Measurements from ENCODE around the gene PPIB. TPM values are rescaled to one million over a fixed set of nuclear protein-coding genes. Genes with fewer than 3 reads are reported as not detected.

Gene PPIB
- total RNA-seq, 1 donor from 2014 or later = 384 TPM

GRCh38 chr15:64158363-64159134 is 4.3 kb downstream of the PPIB start:
- DNase-seq (ENCODE audit: low spot score) = no peak

GRCh38 chr15:64157599-64158125 is 5.2 kb downstream of the PPIB start:
- no peak for DNase-seq (ENCODE audit: low spot score)

- DNase-seq (ENCODE audit: low spot score) = no peak
Measured at GRCh38 chr15:64156652-64157331, 6.0 kb downstream of the PPIB start.

GRCh38 chr15:64155802-64156651 is 6.8 kb downstream of the PPIB start:
- no peak for DNase-seq (ENCODE audit: low spot score)

DNA sequence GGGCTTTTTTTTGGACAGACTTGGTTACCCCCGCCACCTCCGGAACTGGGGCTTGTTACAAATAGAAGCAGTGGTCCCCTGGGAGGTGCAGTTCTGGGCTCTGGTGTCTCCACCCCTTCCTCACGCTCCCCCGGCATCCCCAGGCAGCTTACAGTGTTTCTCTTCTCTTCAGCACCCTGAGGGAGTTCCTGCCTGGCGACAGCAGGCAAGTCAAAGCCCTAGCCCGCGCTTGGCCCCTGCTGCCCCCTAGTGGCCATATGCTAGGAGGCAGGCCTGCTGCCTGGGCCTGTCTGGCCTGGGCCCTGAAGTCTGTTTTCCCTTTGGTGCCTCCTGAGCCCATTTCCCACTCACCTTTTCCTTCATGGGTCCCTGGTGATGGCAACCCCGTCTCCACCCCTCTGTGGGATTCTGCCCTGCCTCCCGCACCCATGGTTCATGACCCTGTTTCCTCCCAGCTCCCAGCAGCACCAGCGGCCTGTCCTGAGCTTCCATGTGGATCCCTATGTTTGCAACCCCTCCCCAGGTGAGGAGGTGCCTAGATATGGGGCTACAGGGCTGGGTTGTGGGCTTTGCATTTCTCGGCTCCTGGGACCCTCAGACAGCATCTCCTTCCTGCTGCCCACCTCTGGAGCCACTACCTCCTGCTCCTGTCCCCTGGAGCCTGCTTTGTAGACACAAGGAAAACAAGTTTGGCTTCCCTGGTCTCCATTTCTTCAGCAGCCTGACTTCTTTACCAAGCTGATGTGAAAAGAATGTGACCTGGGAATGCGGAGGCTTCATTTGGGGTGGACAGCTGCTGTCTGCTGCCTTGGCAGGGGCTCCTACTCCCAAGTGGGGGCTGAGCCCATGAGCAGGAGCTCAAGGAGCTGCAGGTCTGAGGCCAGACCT is 9.1 kb downstream of the PPIB start:
- peak; percentile 88 for DNase-seq (ENCODE audit: low spot score)

DNA sequence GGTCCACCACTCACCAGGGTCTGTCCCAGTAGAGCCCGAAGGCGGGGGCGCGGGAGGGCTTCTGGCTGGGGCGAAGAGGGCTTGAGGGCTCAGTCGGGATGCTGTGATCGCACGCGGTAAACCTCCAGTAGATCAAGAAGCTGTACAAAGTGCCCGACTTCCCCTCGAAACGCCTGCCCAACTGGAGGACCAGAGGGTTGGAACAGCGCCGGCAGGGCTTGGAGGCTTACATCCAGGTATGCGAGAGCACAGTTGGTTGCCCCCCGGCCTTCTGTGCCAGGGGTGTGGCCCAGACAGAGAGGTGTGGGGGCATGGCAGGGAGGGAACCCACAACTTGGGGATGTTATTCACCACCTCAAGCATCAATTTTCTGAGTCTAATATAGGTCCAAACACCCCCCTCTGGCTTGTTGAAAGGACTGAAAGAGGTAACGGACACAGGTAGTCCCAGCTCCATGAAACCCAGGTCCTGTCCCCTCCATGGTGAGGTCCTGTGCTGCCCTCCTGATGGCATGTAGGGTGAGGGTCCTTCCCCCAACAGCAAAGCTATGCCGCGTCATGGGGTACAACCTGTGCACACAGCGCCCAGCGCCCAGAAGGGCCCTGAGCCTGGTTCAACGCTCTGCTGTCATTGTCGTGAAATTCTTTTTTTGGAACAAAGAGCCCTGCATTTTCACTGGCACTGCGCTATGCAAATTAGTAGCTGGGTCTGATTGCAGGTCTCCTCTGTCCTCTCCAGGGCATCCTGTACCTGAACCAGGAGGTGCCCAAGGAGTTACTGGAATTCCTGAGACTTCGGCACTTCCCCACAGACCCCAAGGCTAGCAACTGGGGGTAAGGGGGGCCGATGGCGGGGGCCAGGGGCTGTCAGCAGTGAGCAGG is 10.1 kb downstream of the PPIB start:
- DNase-seq (ENCODE audit: low spot score) = no peak

DNA sequence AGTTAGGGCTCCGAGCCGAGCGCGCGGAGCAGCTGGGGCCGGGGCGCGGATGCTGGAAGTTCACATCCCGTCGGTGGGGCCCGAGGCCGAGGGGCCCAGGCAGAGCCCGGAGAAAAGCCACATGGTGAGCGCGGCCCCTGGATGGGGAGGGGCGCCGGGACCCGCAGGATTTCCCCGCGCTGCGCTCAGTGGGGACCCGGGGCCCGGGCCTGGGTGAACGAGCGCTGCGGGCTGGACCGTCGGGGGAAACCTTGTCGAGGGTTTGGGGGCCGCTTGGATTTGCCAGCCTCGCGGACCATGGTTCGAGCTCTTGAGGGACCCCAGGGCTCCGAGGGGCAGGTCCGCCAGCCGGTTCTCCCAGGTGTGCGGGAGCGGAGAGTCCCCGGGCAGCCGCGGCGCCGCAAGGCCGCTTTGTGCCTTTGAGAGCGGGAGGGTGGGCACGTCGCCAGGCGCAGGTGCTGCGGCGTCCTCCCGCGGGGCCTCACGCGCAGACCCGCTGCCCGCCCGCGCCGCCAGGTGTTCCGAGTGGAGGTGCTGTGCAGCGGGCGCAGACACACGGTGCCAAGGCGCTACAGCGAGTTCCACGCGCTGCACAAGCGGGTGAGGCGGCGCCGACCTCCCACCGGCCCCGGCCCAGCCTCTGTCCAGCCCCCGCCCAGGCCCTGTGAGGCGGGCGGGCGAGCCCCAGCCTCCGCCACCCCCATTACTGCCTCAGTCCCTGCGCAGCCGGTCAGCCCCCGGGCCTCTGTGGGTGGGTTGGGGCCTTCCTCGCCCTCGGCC is 10.9 kb downstream of the PPIB start, which contains the start of gene SNX22:
TSS of gene SNX22 (plus strand) at position 5 of the 780 bp plus-strand sequence. CDS start at position 50, 45 bp downstream.
- DNase-seq (ENCODE audit: low spot score) = no peak

DNA sequence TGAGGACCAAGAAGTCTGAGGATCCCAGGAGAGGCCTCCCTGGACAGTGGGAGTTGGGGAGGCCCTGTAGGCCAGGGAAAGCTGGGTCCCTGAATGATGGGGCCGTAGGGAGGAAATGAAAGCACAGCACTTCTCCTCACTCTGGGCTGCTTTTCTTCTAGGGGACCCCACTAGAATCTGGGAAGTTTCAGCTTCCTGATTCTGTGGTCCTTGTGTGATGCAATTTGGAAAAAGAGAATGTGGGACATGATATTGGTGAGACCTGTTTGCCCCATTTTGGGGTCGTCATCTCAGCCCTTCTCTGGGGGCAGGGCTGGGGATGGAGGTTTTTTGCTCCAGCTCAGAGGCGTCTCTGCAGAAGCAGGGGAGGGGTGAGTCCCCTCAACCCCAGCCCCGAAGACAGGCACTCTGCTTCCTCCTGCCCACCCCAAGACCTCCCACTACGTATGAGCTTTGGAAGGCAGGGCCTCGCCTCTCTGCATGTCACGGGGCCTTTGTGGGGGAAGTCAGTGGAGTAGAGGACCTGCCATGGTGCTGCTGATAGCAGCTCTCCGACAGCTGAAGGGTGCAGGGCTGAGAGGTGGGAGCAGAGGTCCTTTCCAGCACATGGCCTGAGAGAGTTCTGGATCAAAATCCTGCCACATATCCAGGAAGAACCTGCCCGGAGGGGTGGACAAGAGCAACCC is 12.8 kb downstream of the PPIB start:
- DNase-seq (ENCODE audit: low spot score) = no peak

GRCh38 chr15:64149424-64149823 is 13.4 kb downstream of the PPIB start:
- DNase-seq (ENCODE audit: low spot score) = no peak

DNA sequence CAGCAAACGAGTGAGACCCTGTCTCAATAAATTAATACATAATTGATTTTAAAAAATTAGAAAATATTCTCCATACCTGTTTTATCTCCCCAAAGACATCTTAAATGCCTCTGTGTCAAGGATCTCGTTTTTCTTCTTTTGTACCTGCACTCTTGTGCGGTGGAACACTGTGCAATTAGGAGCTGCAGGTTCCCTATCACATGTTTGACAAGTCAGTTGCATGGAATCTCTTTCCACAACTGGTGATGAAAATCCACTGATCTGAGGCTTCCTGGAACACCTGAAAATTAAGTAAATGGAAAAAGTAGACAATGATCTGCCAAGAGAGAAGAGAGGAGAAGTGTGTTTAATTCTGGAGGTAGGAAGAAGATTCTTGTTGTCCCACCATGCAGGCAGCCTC is 14.2 kb downstream of the PPIB start:
- no peak for DNase-seq (ENCODE audit: low spot score)

DNA sequence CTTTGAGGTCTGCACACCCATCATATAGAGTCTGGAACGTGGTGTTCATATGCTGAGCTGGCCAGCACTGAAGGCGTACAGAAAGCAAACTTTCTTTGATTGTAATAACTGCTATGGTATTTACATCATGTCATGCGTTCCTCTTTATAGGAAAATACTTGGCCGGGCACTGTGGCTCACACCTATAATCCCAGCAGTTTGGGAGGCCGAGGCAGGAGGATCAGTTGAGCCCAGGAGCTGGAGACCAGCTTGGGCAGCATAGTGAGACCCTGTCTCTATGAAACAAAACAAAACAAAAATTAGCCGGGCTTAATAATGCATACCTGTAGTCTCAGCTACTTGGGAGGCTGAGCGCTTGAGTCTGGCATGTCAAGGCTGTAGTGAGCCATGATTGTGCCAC is 14.7 kb downstream of the PPIB start:
- no peak for DNase-seq (ENCODE audit: low spot score)

DNA sequence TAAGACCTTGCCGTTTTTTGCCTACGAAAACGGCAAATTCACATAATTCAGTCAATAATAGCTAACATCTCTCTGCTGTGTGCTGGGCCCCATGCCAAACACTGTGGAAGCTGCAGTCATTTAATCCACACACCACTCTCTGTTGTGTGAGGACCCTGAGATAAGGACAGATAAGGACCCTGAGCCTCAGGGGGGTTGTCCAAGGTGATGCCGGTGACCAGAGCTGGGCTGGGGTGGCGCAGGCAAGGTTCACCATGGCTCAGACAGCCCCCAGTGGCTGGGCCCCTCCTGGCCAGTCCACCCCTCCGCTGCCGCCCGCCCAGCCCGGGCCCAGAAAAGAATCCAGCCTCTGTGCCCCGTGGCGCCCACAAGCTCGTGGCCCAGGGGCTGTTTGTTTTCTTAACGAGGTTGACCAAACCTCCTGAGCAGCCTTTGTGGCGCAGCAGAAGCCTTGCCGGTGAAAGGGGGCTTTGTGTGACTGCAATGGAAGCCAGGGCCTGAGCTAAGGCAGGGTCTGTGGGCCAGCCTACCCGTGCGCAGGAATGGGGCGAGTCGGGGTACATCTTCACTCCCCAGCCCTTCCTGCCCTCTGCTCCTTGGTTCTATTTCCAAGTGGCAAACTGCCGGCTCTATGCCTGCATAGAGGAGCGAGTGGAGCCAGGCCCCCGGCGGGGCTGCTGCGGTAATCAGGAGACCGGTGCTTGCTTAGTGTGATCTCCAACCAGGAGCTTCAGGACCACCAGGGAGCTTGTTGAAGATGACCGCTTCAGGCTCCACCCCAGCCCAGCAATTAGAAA is 15.7 kb downstream of the PPIB start:
- DNase-seq (ENCODE audit: low spot score) = no peak

DNA sequence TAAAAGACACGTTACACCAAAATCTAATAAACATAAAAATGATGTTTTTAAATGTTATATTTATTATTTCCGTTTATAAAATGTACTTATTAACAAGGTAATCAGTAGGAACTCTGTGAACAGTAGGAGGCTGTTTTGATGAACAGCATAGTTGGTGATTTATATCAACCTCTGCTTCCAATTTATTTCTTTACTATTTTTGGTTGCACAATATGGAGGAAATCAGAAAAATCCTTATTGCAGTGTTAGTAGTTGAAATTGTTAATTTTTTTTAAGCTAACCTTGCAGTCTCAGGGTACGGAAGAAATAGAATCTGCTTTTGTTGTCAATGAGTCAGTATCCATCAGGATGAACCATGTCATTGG is 16.3 kb downstream of the PPIB start:
- no peak for DNase-seq (ENCODE audit: low spot score)

- DNase-seq (ENCODE audit: low spot score) = no peak
Measured at GRCh38 chr15:64146041-64146440, 16.8 kb downstream of the PPIB start.

DNA sequence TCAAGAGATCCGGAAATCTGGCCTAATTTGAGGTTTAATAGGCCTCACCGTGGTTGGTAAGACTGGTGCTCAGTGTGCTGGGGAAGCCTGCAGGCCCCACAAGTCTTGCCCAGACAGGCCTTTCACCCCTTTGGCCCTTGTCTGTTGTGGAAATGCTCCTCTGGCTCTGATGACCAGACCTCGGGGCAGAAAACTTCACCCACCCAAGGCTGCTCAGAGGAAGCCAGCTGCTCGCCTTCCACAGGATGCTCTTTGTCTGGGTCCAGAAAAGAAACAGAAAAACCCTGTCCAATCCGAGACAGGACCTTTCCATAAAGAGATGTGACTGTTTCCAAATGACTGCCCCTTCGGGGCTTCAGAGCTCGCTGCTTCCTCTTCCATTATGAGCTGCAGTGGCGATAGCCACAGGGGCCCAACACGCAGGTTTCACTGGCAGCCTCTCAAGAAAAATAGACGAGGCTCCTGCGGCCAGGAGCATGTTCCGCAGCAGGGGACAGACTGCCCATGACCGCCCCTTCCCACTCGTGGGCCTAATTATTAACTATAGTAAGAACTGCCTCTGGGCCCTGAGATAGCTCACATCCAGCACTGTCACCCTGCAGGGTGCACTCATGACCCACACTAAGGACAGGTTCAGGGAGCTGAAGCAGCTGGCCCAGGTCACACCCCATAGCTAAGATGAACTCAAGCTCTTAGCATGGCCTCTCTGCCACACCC is 18.1 kb downstream of the PPIB start:
- no peak for DNase-seq (ENCODE audit: low spot score)

DNA sequence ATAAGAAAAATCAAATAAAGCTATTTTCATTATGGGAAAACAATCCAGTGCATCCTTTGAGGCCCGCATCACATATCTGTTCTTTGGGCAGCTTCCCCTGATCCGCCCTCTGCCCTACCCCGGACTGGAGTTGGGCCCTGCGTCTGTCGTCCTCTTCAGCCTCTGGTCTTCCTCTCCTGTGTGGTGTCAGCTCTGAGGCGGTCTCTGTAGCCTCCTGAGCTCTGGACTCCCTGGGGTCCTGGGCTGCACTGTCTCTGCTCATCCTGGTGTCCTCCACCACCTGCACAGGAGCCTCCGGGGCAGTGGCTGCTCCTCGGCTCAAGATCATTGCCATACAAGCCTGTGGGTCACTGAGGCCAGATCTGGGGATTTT is 18.6 kb downstream of the PPIB start:
- no peak for DNase-seq (ENCODE audit: low spot score)

GRCh38 chr15:64143276-64143675 is 19.5 kb downstream of the PPIB start:
- no peak for DNase-seq (ENCODE audit: low spot score)
